ENCODE measurements around the gene HHAT.

- no peak for TF ChIP-seq CTCF (IDR thresholded peaks at IDR 0.05)
- no peak for TF ChIP-seq POLR2AphosphoS5 (IDR thresholded peaks at IDR 0.05)
Measured at GRCh38 chr1:210394281-210394821, 65.6 kb downstream of the HHAT start.

All from esophagus muscularis mucosa (tissue), 3 donors.